K562 (cell line): ENCODE results near the gene NADK. TPM values are rescaled to one million over a fixed set of nuclear protein-coding genes. Genes with fewer than 3 reads are reported as not detected.

Experiments used
- E2F3 ChIP-seq: fragments of 250-450 bp; sonication (Bioruptor Pico); IDR thresholded peaks from 2 replicates; pipeline ENCODE4 v1.4.0; 2020; ENCODE audit warnings: mild to moderate bottlenecking
- GABPB1 ChIP-seq: sonication (generic); formaldehyde crosslinking; IDR thresholded peaks from 2 replicates; pipeline ENCODE4 v1.8.0; 2022; ENCODE audit warnings: mild to moderate bottlenecking, missing genetic modification reagents
- HDAC3 ChIP-seq: fragments of 450-650 bp; IDR thresholded peaks from 2 replicates; pipeline ENCODE4 v1.6.1; 2018; ENCODE audit warnings: borderline replicate concordance, mild to moderate bottlenecking, moderate library complexity; ENCODE audit not compliant: partially characterized antibody
- HNRNPL ChIP-seq: fragments of 200-400 bp; formaldehyde crosslinking; IDR thresholded peaks from 2 replicates; pipeline ENCODE4 v1.6.1; 2017; ENCODE audit warnings: low read depth, mild to moderate bottlenecking, low read length
- HNRNPLL ChIP-seq: fragments of 200-400 bp; formaldehyde crosslinking; IDR thresholded peaks from 2 replicates; pipeline ENCODE4 v1.6.1; 2017; ENCODE audit warnings: low read length, low read depth, mild to moderate bottlenecking; ENCODE audit not compliant: poor library complexity, severe bottlenecking
- NFATC3 ChIP-seq: fragments of 450-650 bp; IDR thresholded peaks from 2 replicates; pipeline ENCODE4 v1.6.1; 2017; ENCODE audit warnings: mild to moderate bottlenecking
- NFIX ChIP-seq: fragments of 250-450 bp; sonication (Bioruptor Pico); IDR thresholded peaks from 2 replicates; pipeline ENCODE4 v1.4.0; 2020; ENCODE audit warnings: low read depth, mild to moderate bottlenecking, moderate library complexity
- SPI1 ChIP-seq: IDR thresholded peaks from 2 replicates; pipeline ENCODE4 v1.6.1; 2011; ENCODE audit warnings: low read depth, low read length, control low read depth, borderline replicate concordance
- polyA plus RNA-seq, 8 experiments: library from polyadenylated mRNA; depleted of rRNA in 4 of 8; stranded (reverse) in 5 of 8; unstranded in 3 of 8; fragments of >200 nt; fragmentation: Nextera tagmentation in 2 of 8; fragmentation: Illumina TruSeq in 1 of 8; extraction: Ambion mirVana in 2 of 8; extraction: Trizol in 1 of 8; gene quantifications; 2 replicates each; pipeline versions ENCODE4 v1.2.1 to v1.2.3, GENCODE V29; 2011 to 2014; ENCODE audit warnings: inconsistent platforms in 1 of 8, missing spikeins in 1 of 8
- total RNA-seq, 7 experiments: library from RNA; depleted of rRNA in 6 of 7; stranded (reverse); fragments of >200 nt in 6 of 7; fragmentation: Illumina TruSeq in 2 of 7; extraction: Trizol in 2 of 7; gene quantifications; 2 replicates each; pipeline versions ENCODE4 v1.2.1 to v1.2.3, GENCODE V29; 2011 to 2021; ENCODE audit warnings: low replicate concordance in 1 of 7
- TF ChIP-seq, protein P1 (sequence below), 2 experiments: fragments of 450-650 bp; IDR thresholded peaks; 2 replicates each; pipeline ENCODE4 v1.6.1; 2018; ENCODE audit warnings: mild to moderate bottlenecking in 2 of 2, low read depth in 1 of 2; ENCODE audit not compliant: partially characterized antibody in 2 of 2
- TF ChIP-seq, protein P2 (sequence below): fragments of 250-450 bp; sonication (Bioruptor Pico); IDR thresholded peaks from 2 replicates; pipeline ENCODE4 v1.8.0; 2022; ENCODE audit warnings: inconsistent platforms
- TF ChIP-seq, protein P3 (sequence below): sonication (generic); formaldehyde crosslinking; IDR thresholded peaks from 2 replicates; pipeline ENCODE4 v1.8.1; 2023; ENCODE audit warnings: mild to moderate bottlenecking, missing genetic modification reagents
- TF ChIP-seq, protein P4 (sequence below): fragments of 250-450 bp; sonication (Bioruptor Pico); IDR thresholded peaks from 2 replicates; pipeline ENCODE4 v1.8.0; 2021; ENCODE audit warnings: mild to moderate bottlenecking, moderate library complexity
- TF ChIP-seq, protein P5 (sequence below): fragments of 250-450 bp; sonication (Bioruptor Pico); IDR thresholded peaks from 2 replicates; pipeline ENCODE4 v1.6.1; 2021; ENCODE audit warnings: mild to moderate bottlenecking
- TF ChIP-seq, protein P6 (sequence below): sonication (generic); formaldehyde crosslinking; IDR thresholded peaks from 2 replicates; pipeline ENCODE4 v1.8.0; 2022; ENCODE audit warnings: missing genetic modification reagents, mild to moderate bottlenecking, moderate library complexity, borderline replicate concordance
- TF ChIP-seq, protein P7 (sequence below): fragments of 250-450 bp; sonication (Bioruptor Pico); IDR thresholded peaks from 2 replicates; pipeline ENCODE4 v1.8.0; 2021; ENCODE audit warnings: moderate library complexity, mild to moderate bottlenecking, inconsistent platforms

Gene NADK
- total and polyA plus RNA-seq, 9 of the 15 experiments (the other 6 are each of a cell fraction or from before 2014, with no cell fraction given): 1.5 to 135 (median 75.1) TPM

DNA sequence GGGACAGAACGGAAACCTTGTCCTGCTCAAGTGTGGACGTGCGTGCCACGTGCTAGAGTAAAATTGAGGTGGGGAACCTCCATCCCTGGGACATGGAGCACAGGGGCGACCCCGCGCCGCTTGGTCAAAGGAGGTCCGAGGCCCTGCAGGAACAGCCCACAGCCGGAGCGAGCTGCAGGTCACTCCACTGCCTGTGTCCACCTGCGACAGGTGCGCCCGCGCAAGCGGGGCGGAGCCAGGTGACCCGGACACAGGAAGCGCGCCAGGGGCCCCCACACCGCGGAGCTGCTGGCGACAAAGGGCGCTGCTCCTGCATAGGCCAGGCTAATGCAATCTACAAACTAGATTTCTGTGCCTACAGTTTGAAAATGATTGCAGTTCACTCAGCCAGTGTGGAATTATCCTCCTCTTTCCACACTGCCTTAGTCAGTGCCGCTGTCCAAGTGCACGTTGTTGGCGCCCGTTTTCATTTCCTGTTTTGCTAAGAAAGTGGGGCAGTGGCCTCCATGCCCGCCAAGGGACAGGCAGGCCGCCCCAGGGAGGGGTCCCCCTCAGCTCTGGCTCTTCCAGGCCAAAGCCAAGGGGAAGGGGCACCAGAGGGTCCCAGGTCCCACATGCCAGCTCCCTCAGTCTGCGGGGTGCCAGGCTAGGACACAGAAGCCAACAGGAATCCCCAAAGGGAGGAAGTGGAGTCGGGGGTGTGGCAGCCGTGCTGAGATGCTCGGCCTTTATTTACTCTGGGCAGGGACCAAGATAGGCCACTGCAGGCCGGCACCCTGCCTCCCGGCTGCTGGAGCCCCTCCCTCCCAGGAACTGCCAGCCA, 4.3 kb upstream of the NADK start (continued):
- TF ChIP-seq, protein P1, sequence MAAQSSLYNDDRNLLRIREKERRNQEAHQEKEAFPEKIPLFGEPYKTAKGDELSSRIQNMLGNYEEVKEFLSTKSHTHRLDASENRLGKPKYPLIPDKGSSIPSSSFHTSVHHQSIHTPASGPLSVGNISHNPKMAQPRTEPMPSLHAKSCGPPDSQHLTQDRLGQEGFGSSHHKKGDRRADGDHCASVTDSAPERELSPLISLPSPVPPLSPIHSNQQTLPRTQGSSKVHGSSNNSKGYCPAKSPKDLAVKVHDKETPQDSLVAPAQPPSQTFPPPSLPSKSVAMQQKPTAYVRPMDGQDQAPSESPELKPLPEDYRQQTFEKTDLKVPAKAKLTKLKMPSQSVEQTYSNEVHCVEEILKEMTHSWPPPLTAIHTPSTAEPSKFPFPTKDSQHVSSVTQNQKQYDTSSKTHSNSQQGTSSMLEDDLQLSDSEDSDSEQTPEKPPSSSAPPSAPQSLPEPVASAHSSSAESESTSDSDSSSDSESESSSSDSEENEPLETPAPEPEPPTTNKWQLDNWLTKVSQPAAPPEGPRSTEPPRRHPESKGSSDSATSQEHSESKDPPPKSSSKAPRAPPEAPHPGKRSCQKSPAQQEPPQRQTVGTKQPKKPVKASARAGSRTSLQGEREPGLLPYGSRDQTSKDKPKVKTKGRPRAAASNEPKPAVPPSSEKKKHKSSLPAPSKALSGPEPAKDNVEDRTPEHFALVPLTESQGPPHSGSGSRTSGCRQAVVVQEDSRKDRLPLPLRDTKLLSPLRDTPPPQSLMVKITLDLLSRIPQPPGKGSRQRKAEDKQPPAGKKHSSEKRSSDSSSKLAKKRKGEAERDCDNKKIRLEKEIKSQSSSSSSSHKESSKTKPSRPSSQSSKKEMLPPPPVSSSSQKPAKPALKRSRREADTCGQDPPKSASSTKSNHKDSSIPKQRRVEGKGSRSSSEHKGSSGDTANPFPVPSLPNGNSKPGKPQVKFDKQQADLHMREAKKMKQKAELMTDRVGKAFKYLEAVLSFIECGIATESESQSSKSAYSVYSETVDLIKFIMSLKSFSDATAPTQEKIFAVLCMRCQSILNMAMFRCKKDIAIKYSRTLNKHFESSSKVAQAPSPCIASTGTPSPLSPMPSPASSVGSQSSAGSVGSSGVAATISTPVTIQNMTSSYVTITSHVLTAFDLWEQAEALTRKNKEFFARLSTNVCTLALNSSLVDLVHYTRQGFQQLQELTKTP (IDR thresholded peaks at IDR 0.05; ENCODE audit: low read depth in 1 of 2, partially characterized antibody in 2 of 2): no peak
- TF ChIP-seq HNRNPLL (no peak), GABPB1 (CRISPR knock-in tag) (no peak), SPI1 (peak; percentile 94), HNRNPL (no peak), HDAC3 (no peak), E2F3 (CRISPR knock-in tag) (peak; percentile 45; the same call in 1 of the 2 replicates), NFATC3 (no peak), NFIX (CRISPR knock-in tag) (no peak)
- TF ChIP-seq, protein P2, sequence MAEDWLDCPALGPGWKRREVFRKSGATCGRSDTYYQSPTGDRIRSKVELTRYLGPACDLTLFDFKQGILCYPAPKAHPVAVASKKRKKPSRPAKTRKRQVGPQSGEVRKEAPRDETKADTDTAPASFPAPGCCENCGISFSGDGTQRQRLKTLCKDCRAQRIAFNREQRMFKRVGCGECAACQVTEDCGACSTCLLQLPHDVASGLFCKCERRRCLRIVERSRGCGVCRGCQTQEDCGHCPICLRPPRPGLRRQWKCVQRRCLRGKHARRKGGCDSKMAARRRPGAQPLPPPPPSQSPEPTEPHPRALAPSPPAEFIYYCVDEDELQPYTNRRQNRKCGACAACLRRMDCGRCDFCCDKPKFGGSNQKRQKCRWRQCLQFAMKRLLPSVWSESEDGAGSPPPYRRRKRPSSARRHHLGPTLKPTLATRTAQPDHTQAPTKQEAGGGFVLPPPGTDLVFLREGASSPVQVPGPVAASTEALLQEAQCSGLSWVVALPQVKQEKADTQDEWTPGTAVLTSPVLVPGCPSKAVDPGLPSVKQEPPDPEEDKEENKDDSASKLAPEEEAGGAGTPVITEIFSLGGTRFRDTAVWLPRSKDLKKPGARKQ (CRISPR knock-in tag): no peak
- TF ChIP-seq, protein P3, sequence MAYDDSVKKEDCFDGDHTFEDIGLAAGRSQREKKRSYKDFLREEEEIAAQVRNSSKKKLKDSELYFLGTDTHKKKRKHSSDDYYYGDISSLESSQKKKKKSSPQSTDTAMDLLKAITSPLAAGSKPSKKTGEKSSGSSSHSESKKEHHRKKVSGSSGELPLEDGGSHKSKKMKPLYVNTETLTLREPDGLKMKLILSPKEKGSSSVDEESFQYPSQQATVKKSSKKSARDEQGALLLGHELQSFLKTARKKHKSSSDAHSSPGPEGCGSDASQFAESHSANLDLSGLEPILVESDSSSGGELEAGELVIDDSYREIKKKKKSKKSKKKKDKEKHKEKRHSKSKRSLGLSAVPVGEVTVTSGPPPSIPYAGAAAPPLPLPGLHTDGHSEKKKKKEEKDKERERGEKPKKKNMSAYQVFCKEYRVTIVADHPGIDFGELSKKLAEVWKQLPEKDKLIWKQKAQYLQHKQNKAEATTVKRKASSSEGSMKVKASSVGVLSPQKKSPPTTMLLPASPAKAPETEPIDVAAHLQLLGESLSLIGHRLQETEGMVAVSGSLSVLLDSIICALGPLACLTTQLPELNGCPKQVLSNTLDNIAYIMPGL (CRISPR knock-in tag): no peak
- TF ChIP-seq, protein P4, sequence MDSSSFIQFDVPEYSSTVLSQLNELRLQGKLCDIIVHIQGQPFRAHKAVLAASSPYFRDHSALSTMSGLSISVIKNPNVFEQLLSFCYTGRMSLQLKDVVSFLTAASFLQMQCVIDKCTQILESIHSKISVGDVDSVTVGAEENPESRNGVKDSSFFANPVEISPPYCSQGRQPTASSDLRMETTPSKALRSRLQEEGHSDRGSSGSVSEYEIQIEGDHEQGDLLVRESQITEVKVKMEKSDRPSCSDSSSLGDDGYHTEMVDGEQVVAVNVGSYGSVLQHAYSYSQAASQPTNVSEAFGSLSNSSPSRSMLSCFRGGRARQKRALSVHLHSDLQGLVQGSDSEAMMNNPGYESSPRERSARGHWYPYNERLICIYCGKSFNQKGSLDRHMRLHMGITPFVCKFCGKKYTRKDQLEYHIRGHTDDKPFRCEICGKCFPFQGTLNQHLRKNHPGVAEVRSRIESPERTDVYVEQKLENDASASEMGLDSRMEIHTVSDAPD (CRISPR knock-in tag): no peak
- TF ChIP-seq, protein P5, sequence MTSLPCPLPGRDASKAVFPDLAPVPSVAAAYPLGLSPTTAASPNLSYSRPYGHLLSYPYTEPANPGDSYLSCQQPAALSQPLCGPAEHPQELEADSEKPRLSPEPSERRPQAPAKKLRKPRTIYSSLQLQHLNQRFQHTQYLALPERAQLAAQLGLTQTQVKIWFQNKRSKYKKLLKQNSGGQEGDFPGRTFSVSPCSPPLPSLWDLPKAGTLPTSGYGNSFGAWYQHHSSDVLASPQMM (CRISPR knock-in tag): no peak
- TF ChIP-seq, protein P6, sequence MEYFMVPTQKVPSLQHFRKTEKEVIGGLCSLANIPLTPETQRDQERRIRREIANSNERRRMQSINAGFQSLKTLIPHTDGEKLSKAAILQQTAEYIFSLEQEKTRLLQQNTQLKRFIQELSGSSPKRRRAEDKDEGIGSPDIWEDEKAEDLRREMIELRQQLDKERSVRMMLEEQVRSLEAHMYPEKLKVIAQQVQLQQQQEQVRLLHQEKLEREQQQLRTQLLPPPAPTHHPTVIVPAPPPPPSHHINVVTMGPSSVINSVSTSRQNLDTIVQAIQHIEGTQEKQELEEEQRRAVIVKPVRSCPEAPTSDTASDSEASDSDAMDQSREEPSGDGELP (CRISPR knock-in tag): no peak
- TF ChIP-seq, protein P7, sequence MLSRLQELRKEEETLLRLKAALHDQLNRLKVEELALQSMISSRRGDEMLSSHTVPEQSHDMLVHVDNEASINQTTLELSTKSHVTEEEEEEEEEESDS: no peak
